Hepatocyte (in vitro differentiated cells): ENCODE data around the gene SYNPR. TPM values are rescaled to one million over a fixed set of nuclear protein-coding genes. Genes with fewer than 3 reads are reported as not detected.

Source experiments
- DNase-seq: peaks from one replicate; pipeline ENCODE4 v3.0.0-alpha.2; 2016; ENCODE audit warnings: low spot score
- H2AFZ ChIP-seq: fragments of 200-600 bp; sonication (generic); 2 replicates; pipeline ENCODE4 v1.6.0; 2016; ENCODE audit warnings: antibody characterized with exemption, mild to moderate bottlenecking
- H3K27ac ChIP-seq: fragments of 200-600 bp; sonication (generic); 2 replicates; pipeline ENCODE4 v1.5.1; 2016; ENCODE audit warnings: mild to moderate bottlenecking
- H3K27me3 ChIP-seq: fragments of 200-600 bp; sonication (generic); 2 replicates; pipeline ENCODE4 v1.6.1; 2016
- H3K36me3 ChIP-seq: fragments of 200-600 bp; sonication (generic); replicated peaks from 2 replicates; pipeline ENCODE4 v1.5.1; 2016; ENCODE audit warnings: low read depth; ENCODE audit not compliant: insufficient read depth
- H3K4me1 ChIP-seq: fragments of 200-600 bp; sonication (generic); 2 replicates; pipeline ENCODE4 v1.5.1; 2016; ENCODE audit warnings: mild to moderate bottlenecking, moderate library complexity; ENCODE audit not compliant: insufficient read depth
- H3K4me2 ChIP-seq: fragments of 200-600 bp; sonication (generic); 2 replicates; pipeline ENCODE4 v1.6.0; 2016
- H3K4me3 ChIP-seq: fragments of 200-600 bp; sonication (generic); 2 replicates; pipeline ENCODE4 v1.5.1; 2016; ENCODE audit warnings: mild to moderate bottlenecking
- H3K79me2 ChIP-seq: fragments of 200-600 bp; sonication (generic); 2 replicates; pipeline ENCODE4 v1.6.0; 2017; ENCODE audit warnings: mild to moderate bottlenecking
- H3K9me2 ChIP-seq: fragments of 200-600 bp; sonication (generic); replicated peaks from 2 replicates; pipeline ENCODE4 v1.6.0; 2017; ENCODE audit warnings: mild to moderate bottlenecking; ENCODE audit not compliant: insufficient read depth
- H3K9me3 ChIP-seq: fragments of 200-600 bp; sonication (generic); 2 replicates; pipeline ENCODE4 v1.5.1; 2016; ENCODE audit warnings: low read depth, mild to moderate bottlenecking
- H4K20me1 ChIP-seq: fragments of 200-600 bp; sonication (generic); 2 replicates; pipeline ENCODE4 v1.6.0; 2016; ENCODE audit warnings: mild to moderate bottlenecking; ENCODE audit not compliant: insufficient read depth, poor library complexity, severe bottlenecking
- CTCF ChIP-seq: fragments of 200-600 bp; sonication (generic); IDR thresholded peaks from 2 replicates; pipeline ENCODE4 v1.5.1; 2016; ENCODE audit warnings: antibody characterized with exemption, mild to moderate bottlenecking; ENCODE audit not compliant: poor library complexity
- EZH2 ChIP-seq: fragments of 200-600 bp; sonication (generic); IDR thresholded peaks from 2 replicates; pipeline ENCODE4 v1.6.1; 2016; ENCODE audit warnings: antibody characterized with exemption, mild to moderate bottlenecking, borderline replicate concordance
- EZH2phosphoT487 ChIP-seq: fragments of 200-600 bp; sonication (generic); IDR thresholded peaks from one replicate; pipeline ENCODE4 v1.6.1; 2018; ENCODE audit warnings: antibody characterized with exemption, mild to moderate bottlenecking, low read depth, moderate library complexity; ENCODE audit not compliant: unreplicated experiment, severe bottlenecking
- WGBS: methylation state at CpG from one replicate; pipeline ENCODE4 v1.1.6; 2016; ENCODE audit warnings: low lambda C conversion rate; ENCODE audit errors: missing lambda C conversion rate; 5-methylcytosine and 5-hydroxymethylcytosine counted together
- polyA plus RNA-seq: library from polyadenylated mRNA; unstranded; fragments of >200 nt; fragmentation: Nextera tagmentation; extraction: Ambion mirVana; gene quantifications from 2 replicates; pipeline ENCODE4 v1.2.1, GENCODE V29; 2016
- total RNA-seq: library from RNA; depleted of rRNA; stranded (reverse); fragments of >200 nt; gene quantifications from 2 replicates; pipeline ENCODE4 v1.2.3, GENCODE V29; 2014

The SYNPR gene
- total and polyA plus RNA-seq, 2 experiments from 2014 or later = 0.37 TPM; not detected in 1

- Histone ChIP-seq H3K9me2 (no peaks in the 10 kb centered on the region), H2AFZ (no peak overlapping the region), H3K36me3 (no peaks in the 10 kb centered on the region), H4K20me1 (no peaks in the 10 kb centered on the region), H3K4me2 (no peak overlapping the region), H3K79me2 (no peaks in the 10 kb centered on the region), H3K27ac (no peak overlapping the region), H3K9me3 (no peaks in the 10 kb centered on the region), H3K27me3 (no peaks in the 10 kb centered on the region), H3K4me3 (no peak overlapping the region), H3K4me1 (no peaks in the 10 kb centered on the region)
- 78% methylated on average over 3 of the region's 3 CpGs for WGBS
- no peak for TF ChIP-seq EZH2phosphoT487
- TF ChIP-seq CTCF = no peak
- no peak for TF ChIP-seq EZH2
- no peak for DNase-seq
Observed at GRCh38 chr3:63571682-63572081, 293.6 kb downstream of the SYNPR start.

GRCh38 chr3:63576846-63577245 is 298.7 kb downstream of the SYNPR start:
- 20% methylated on average over 2 of the region's 2 CpGs for WGBS
- Histone ChIP-seq H3K9me3 (no peaks in the 10 kb centered on the region), H3K4me3 (no peak overlapping the region), H4K20me1 (no peaks in the 10 kb centered on the region), H3K4me1 (peaks cover 23% of the 10 kb centered on the region), H3K79me2 (no peaks in the 10 kb centered on the region), H3K4me2 (peak overlapping the region; percentile 54), H3K36me3 (no peaks in the 10 kb centered on the region), H3K9me2 (no peaks in the 10 kb centered on the region), H2AFZ (no peak overlapping the region), H3K27ac (peak overlapping the region; percentile 83), H3K27me3 (no peaks in the 10 kb centered on the region)
- DNase-seq = peak; percentile 54
- TF ChIP-seq CTCF (no peak), EZH2phosphoT487 (no peak), EZH2 (no peak)

- no peaks in the 10 kb centered on the region for H3K9me3 ChIP-seq
- no peak for TF ChIP-seq CTCF
- DNase-seq = no peak
- H3K79me2 ChIP-seq = no peaks in the 10 kb centered on the region
- no peak overlapping the region for H3K4me3 ChIP-seq
- peaks cover 23% of the 10 kb centered on the region for H3K4me1 ChIP-seq
- H3K4me2 ChIP-seq = no peak overlapping the region
- H3K27ac ChIP-seq = no peak overlapping the region
- H3K9me2 ChIP-seq = no peaks in the 10 kb centered on the region
- H2AFZ ChIP-seq = no peak overlapping the region
- H4K20me1 ChIP-seq = no peaks in the 10 kb centered on the region
- no peaks in the 10 kb centered on the region for H3K36me3 ChIP-seq
- no peaks in the 10 kb centered on the region for H3K27me3 ChIP-seq
- 75% methylated on average over 2 of the region's 2 CpGs for WGBS
Observed at GRCh38 chr3:63578858-63579257, 300.8 kb downstream of the SYNPR start.

- Histone ChIP-seq H3K36me3 (no peaks in the 10 kb centered on the region), H2AFZ (no peak overlapping the region), H3K9me3 (no peaks in the 10 kb centered on the region), H3K27ac (no peak overlapping the region), H3K4me2 (no peak overlapping the region), H3K27me3 (no peaks in the 10 kb centered on the region), H3K4me1 (peaks cover 23% of the 10 kb centered on the region), H3K4me3 (no peak overlapping the region), H3K79me2 (no peaks in the 10 kb centered on the region), H3K9me2 (no peaks in the 10 kb centered on the region), H4K20me1 (no peaks in the 10 kb centered on the region)
- 72% methylated on average over 2 of the region's 2 CpGs for WGBS
- no peak for TF ChIP-seq EZH2
- TF ChIP-seq EZH2phosphoT487 = no peak
- DNase-seq = no peak
Observed at GRCh38 chr3:63580151-63580550, 302.0 kb downstream of the SYNPR start.
